ENCODE measurements around the gene TMEM183A. TPM values are rescaled to one million over a fixed set of nuclear protein-coding genes. Genes with fewer than 3 reads are reported as not detected.

TMEM183A gene
- total RNA-seq, 1 donor from 2014 or later, result 52.0 TPM

DNA sequence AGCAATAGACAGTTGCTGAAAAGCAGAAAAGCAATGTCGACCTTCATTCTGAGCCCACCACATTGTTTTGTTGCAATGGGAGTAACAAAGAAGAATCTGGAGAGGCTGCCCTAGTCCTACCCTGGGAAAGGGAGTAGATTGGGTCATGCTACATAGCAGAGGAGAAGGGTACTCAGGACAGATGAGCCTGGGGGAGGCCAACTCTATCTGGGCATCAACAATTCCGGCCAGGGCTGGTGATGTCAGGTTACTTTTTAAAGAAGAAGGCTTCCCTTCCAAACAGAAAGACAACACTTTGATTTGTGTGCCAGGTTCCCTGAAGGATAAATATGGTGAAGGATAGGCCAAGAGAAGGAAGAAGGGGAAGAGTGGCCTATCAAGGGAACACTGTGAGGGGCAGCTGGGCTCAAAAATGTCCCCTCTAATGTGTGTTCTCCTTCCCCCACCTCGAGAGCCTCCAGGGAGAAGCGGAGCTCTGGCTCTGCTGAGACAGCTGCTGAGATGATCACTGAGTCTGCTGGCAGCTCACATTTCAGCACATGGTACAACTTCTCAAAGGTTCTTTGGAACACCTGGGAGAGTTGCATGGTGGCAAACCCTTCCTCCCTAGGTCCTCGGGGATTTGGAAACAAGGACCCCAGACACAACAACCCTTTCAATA, 45.8 kb upstream of the TMEM183A start:
- H3K27ac ChIP-seq, result no peak overlapping the region
- peaks cover 31% of the 10 kb centered on the region for H3K4me1 ChIP-seq
- peaks cover 37% of the 10 kb centered on the region for H3K36me3 ChIP-seq
- no peaks in the 10 kb centered on the region for H3K9me3 ChIP-seq
- intact Hi-C loops (cut with DNase I), result no loop called here
- no peaks in the 10 kb centered on the region for H3K27me3 ChIP-seq (ENCODE audit: low read depth)
- no peak for ATAC-seq
- TF ChIP-seq, protein P1, sequence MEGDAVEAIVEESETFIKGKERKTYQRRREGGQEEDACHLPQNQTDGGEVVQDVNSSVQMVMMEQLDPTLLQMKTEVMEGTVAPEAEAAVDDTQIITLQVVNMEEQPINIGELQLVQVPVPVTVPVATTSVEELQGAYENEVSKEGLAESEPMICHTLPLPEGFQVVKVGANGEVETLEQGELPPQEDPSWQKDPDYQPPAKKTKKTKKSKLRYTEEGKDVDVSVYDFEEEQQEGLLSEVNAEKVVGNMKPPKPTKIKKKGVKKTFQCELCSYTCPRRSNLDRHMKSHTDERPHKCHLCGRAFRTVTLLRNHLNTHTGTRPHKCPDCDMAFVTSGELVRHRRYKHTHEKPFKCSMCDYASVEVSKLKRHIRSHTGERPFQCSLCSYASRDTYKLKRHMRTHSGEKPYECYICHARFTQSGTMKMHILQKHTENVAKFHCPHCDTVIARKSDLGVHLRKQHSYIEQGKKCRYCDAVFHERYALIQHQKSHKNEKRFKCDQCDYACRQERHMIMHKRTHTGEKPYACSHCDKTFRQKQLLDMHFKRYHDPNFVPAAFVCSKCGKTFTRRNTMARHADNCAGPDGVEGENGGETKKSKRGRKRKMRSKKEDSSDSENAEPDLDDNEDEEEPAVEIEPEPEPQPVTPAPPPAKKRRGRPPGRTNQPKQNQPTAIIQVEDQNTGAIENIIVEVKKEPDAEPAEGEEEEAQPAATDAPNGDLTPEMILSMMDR (IDR thresholded peaks at IDR 0.05), result no peak
- no peak overlapping the region for H3K4me3 ChIP-seq
- no peak for DNase-seq

- Histone ChIP-seq H3K9me3 (no peaks in the 10 kb centered on the region), H3K4me1 (peaks cover 32% of the 10 kb centered on the region), H3K36me3 (peaks cover 37% of the 10 kb centered on the region), H3K27ac (no peak overlapping the region), H3K4me3 (no peak overlapping the region), H3K27me3 (ENCODE audit: low read depth) (no peaks in the 10 kb centered on the region)
- intact Hi-C loops (cut with DNase I), result no loop called here
- no peak for DNase-seq
- TF ChIP-seq, protein P1 (IDR thresholded peaks at IDR 0.05), result no peak
- no peak for ATAC-seq
Observed at GRCh38 chr1:202964791-202965410, 42.3 kb upstream of the TMEM183A start.

GRCh38 chr1:202965422-202965821, 41.8 kb upstream of the TMEM183A start:
- TF ChIP-seq, protein P1 (IDR thresholded peaks at IDR 0.05), result no peak
- Histone ChIP-seq H3K9me3 (no peaks in the 10 kb centered on the region), H3K4me3 (no peak overlapping the region), H3K27ac (no peak overlapping the region), H3K36me3 (peaks cover 37% of the 10 kb centered on the region), H3K4me1 (peaks cover 32% of the 10 kb centered on the region), H3K27me3 (ENCODE audit: low read depth) (no peaks in the 10 kb centered on the region)
- ATAC-seq (no peak), DNase-seq (no peak)
- intact Hi-C loops (cut with DNase I), result no loop called here

DNA sequence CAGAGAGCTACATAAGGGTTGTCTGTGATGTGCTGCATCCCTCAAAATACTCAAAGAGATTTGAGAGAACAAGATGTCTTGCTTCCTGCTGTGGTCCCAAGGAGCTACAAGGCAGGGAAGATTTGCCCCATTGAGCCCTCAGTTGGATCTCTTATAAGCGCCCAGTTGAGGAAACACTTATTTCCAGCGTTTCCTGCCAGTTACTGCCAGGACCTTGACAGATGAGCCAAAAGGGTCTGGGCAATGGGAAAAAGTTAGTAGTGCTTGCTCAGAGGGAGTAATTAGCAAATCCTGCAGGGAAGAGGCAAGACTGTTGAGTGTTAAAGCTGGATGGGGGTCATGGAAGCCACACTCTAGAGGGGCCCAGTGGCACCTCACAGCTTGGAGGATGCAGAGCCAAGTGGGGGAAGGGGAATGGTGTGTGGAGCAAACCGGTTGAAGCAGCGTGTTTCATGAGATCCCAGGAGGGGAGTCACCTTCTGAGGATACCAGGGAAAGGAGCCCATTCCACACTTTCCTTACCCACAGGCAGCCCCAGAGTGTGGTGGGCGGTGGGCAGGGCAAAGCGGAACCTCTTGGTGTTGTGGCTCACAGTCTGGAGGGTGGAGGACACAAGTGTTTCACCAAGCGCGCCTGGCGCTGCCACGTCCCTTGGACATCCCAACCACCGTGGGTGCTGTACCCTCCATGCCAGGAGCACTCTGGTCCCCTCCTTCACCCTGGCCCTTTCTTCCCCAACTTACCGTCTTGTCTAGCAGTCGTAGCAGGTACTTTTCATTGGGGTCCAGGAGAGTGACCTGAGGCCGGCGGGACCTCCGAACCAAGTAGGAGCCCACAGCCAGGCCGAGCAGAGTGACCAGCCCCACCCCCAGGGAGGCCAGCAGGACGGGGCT, 40.9 kb upstream of the TMEM183A start:
- TF ChIP-seq, protein P1 (IDR thresholded peaks at IDR 0.05), result no peak
- DNase-seq, result peak; percentile 65
- intact Hi-C loops (cut with DNase I), result no loop called here

DNA sequence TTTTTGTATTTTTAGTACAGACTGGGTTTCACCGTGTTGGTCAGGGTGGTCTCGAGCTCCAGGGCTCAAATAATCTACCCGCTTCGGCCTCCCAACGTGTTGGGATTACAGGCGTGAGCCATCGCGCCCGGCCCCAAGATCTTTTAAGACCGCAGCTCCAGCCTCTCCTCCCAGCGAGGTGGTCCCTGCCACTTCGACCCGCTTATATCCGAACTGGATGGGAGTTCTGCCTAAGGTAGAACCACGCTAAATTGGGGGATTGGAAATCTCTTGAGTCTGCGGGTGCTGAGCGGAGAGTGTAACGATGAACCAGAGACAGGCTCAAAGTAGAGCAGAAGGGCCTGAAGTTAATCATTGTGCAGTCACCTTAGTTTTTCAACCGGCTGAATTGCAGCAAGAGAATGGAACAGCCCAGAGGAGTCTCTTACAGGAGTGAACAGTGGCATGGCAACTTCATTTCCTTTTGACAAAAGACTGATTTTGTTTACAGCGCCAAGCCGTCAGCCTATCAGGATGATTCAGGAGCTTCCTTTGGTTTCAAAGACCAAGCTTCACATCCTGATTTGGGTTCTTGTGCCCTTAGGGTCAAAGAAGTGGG, 39.4 kb upstream of the TMEM183A start:
- no peaks in the 10 kb centered on the region for H3K27me3 ChIP-seq (ENCODE audit: low read depth)
- DNase-seq (no peak), ATAC-seq (peak; percentile 2 to 5)
- H3K4me1 ChIP-seq, result peaks cover 32% of the 10 kb centered on the region
- no peaks in the 10 kb centered on the region for H3K9me3 ChIP-seq
- intact Hi-C loops (cut with DNase I), result no loop called here
- peak overlapping the region; percentile 85 for H3K27ac ChIP-seq
- peak overlapping the region; percentile 67 for H3K4me3 ChIP-seq
- TF ChIP-seq, protein P1 (IDR thresholded peaks at IDR 0.05), result no peak
- H3K36me3 ChIP-seq, result peaks cover 20% of the 10 kb centered on the region

More for the DNA sequence above, 40.9 kb upstream of the TMEM183A start:
- peak; percentile 5 for ATAC-seq
- Histone ChIP-seq H3K27ac (peak overlapping the region; percentile 85), H3K27me3 (ENCODE audit: low read depth) (no peaks in the 10 kb centered on the region), H3K4me1 (peaks cover 32% of the 10 kb centered on the region), H3K4me3 (peak overlapping the region; percentile 67), H3K9me3 (no peaks in the 10 kb centered on the region), H3K36me3 (peaks cover 36% of the 10 kb centered on the region)

All from lower lobe of right lung (tissue), 2 donors.